Measurements from ENCODE around the gene COG2.

Gene COG2

GRCh38 chr1:230661976-230662375 lies 19.7 kb downstream of the COG2 start:
- no peak overlapping the region for H3K4me3 ChIP-seq (ENCODE audit: low read depth, low read length)
- no peak for DNase-seq (ENCODE audit: low read depth)

DNA sequence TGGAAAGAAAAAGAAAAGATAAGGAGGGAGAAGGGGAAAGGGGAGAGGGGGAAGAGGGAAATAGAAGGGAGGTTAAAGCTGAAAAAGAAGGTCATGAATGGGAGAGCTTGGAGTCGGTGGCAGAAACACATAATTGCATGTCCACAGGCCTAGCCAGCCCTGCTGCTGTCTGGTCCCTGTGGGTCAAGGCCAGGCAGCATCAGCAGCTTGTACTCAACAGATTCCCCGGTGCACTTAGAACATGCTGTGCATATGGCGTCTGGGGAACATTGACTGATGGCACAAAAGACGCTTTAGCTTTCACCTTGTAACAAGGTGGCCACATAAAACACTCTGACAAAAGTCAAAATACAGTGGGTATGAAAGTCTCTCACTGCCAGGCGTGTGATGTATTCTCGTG lies 25.9 kb downstream of the COG2 start:
- no peak overlapping the region for H3K4me3 ChIP-seq (ENCODE audit: low read depth, low read length)
- DNase-seq (ENCODE audit: low read depth), result no peak

DNA sequence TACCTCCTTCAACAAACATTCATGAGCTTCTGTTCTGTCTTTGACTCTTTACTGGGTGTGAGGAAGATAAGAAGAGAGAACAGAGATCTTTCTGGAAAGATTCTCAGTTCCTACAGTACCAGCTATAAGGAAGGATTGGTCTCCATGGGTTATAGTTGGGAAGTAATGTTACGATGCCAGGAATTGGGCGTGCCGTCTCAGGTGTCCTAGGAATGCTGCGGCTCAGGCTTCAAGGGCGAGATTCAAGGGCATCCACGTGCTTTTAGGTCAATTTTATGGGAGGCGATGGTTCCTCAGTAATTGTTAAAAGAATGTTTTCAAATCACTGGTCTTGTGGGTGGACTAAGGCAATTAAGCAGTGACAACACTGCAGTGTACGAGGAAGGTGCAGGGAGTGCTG lies 27.3 kb downstream of the COG2 start:
- no peak overlapping the region for H3K4me3 ChIP-seq (ENCODE audit: low read depth, low read length)
- no peak for DNase-seq (ENCODE audit: low read depth)

- no peak for DNase-seq (ENCODE audit: low read depth)
- no peak overlapping the region for H3K4me3 ChIP-seq (ENCODE audit: low read depth, low read length)
Measured at GRCh38 chr1:230674581-230674980, 32.3 kb downstream of the COG2 start.

DNA sequence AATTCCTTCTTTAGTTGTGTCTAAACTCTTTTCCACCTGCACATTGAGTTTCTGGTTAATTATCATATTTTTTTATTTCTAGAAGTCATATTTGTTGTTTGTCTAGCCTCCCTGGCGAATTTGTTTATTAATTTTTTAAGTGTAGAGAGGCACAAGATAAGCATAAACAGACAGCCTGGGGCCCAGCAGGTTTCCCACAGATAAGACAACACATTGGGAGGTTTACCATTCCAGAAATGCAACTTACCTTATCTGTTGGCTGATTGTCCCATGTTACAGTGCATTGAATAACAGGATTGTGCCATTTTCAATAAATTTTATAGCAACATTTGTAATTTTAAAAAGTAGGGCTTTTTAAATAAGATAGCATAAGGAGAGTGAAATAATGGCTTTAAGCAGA lies 34.9 kb downstream of the COG2 start:
- no peak for DNase-seq (ENCODE audit: low read depth)
- H3K4me3 ChIP-seq (ENCODE audit: low read depth, low read length), result no peak overlapping the region

- no peak overlapping the region for H3K4me3 ChIP-seq (ENCODE audit: low read depth, low read length)
- DNase-seq (ENCODE audit: low read depth), result no peak
Measured at GRCh38 chr1:230679192-230679591, 36.9 kb downstream of the COG2 start.

DNA sequence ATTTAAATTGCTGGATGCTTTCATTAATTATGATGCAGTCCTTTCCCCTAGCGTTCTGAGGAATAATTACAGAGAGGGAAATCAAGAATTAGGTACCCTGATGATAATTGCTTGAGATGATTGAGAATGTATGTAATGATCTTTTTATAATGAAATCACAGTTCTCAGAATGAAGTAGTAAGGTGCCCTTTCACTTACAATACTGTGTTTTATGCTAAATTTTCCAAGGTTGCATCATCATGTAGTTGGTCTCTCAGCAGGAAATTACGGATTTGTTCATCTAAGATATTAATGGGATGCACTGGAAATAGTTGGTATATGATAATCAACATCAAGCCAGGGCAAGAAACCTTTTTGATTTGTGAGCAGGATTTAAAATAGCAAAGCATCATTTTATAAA lies 37.5 kb downstream of the COG2 start:
- H3K4me3 ChIP-seq (ENCODE audit: low read depth, low read length), result no peak overlapping the region
- no peak for DNase-seq (ENCODE audit: low read depth)

GRCh38 chr1:230680300-230681025 lies 38.2 kb downstream of the COG2 start:
- no peak for DNase-seq (ENCODE audit: low read depth)
- H3K4me3 ChIP-seq (ENCODE audit: low read depth, low read length), result no peak overlapping the region

- peak; percentile 84 for DNase-seq (ENCODE audit: low read depth)
- H3K4me3 ChIP-seq (ENCODE audit: low read depth, low read length), result no peak overlapping the region
Measured at GRCh38 chr1:230681599-230681998, 39.3 kb downstream of the COG2 start.

DNA sequence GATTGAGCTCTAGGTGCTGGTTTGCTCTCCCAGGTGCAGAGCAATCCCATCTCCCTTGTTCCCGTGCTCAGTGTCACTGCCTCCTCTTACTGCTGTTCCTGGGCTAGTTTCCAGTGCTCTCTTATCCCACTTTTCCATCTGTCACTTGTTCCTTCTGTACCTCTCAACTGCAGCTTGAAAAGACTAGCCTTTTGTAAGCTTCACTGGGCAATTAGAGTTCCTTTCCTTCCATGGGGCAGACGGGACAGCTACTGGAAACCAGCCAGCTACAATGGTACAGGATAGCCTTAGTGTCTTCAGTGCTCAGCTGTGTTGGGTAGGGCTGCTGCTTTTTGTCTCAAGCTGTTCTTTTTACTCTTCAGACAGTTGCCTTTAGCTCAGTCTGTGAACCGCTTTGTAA lies 40.0 kb downstream of the COG2 start:
- no peak for DNase-seq (ENCODE audit: low read depth)
- no peak overlapping the region for H3K4me3 ChIP-seq (ENCODE audit: low read depth, low read length)

DNA sequence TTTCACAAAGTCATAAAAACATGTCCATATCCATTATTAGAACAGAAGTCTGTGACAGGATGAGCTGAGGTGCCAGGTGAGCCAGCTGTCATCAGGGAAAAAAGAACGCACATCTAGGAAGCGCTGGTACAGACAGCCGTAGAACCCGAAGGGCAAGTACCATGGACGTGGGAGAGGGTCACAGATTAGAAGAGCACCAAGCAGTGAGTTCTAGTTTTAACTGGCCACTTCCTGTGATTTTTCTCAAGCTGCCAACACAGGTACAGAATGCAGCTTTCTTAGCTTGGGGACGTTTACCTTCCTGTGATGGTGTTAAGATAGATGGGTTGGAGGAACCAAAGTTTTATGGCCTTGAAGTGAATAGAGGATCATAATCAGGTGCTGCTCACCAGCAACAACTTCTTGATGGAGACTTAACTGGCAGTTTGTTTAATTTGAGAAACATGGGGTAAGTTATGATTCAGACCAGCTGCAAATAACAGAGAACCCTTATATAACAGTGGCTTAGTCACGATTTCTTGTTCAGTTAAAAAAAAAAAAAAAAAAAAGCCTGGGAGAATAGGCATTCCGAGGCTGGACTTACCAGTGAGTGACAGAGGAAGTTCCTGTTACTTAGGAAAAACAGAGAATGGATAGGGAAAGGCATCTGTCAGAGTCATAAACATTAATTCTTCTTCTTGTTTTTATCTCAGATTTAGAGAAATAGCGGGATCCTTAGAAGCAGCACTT lies 40.8 kb downstream of the COG2 start:
- H3K4me3 ChIP-seq (ENCODE audit: low read depth, low read length), result no peak overlapping the region
- no peak for DNase-seq (ENCODE audit: low read depth)

DNA sequence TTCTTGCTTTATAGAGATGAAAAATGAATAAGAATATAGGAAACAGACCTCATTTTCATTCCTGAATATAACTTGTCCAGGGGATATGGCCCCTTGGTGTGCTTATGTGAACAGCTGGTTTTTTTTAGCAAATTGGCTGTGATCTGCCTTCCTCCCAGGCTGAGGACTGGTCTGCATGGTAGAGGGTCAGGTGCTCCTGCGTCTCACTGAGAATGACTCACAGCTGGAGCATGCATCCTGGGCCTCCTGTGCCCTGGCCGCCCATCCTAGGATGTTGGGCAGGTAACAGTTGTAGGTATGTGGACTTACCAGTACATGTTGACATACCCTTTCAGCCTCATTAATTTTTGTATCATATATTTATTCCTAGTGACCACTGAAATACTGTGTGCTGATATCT lies 41.9 kb downstream of the COG2 start:
- H3K4me3 ChIP-seq (ENCODE audit: low read depth, low read length), result no peak overlapping the region
- DNase-seq (ENCODE audit: low read depth), result no peak

DNA sequence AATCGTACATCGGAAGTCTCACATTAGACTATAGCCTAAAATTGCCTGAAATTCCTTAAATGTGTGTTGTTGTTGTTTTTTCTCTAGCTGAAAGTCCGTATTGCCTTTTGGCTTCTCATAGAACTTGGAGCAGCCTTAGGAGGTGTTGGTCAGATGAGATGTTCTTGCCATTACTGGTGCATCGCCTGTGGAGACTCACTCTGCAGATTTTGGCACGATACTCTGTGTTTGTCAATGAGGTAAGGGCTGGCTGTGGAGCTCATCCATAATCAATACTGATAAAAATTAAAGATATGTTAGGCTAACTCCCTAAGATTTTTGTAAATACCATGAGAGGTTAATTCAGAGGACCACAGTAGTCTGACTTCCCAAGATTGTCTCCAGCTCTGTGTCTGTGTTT lies 42.7 kb downstream of the COG2 start:
- no peak for DNase-seq (ENCODE audit: low read depth)
- no peak overlapping the region for H3K4me3 ChIP-seq (ENCODE audit: low read depth, low read length)

GRCh38 chr1:230686747-230687146 lies 44.5 kb downstream of the COG2 start:
- no peak for DNase-seq (ENCODE audit: low read depth)
- H3K4me3 ChIP-seq (ENCODE audit: low read depth, low read length), result no peak overlapping the region

GRCh38 chr1:230690101-230690500 lies 47.8 kb downstream of the COG2 start:
- H3K4me3 ChIP-seq (ENCODE audit: low read depth, low read length), result no peak overlapping the region
- no peak for DNase-seq (ENCODE audit: low read depth)

DNA sequence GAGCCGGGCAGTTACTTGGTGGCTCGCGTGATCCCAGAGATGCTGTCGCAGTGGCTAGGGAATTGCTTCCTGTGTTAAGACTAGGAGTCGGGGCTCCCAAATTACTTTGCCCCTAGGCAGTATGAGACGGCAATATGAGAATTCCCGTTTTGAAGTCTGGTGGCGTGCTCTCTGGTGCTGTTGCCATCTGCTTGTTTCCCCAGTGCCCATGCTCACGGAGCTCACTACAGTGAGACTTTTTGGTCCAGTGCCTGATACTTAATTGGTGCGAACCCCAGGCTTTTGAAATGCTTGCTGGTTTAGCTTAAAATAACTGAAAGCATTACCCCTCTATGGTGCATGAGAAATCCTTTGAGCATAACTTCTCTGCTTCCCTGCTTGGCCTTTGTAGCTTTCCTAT lies 49.3 kb downstream of the COG2 start:
- no peak for DNase-seq (ENCODE audit: low read depth)
- no peak overlapping the region for H3K4me3 ChIP-seq (ENCODE audit: low read depth, low read length)

GRCh38 chr1:230693221-230693620 lies 50.9 kb downstream of the COG2 start:
- H3K4me3 ChIP-seq (ENCODE audit: low read depth, low read length), result no peak overlapping the region
- DNase-seq (ENCODE audit: low read depth), result no peak

GRCh38 chr1:230693777-230694176 lies 51.5 kb downstream of the COG2 start:
- H3K4me3 ChIP-seq (ENCODE audit: low read depth, low read length), result no peak overlapping the region
- no peak for DNase-seq (ENCODE audit: low read depth)

- no peak for DNase-seq (ENCODE audit: low read depth)
- H3K4me3 ChIP-seq (ENCODE audit: low read depth, low read length), result no peak overlapping the region
Measured at GRCh38 chr1:230694464-230694863, 52.2 kb downstream of the COG2 start.

- no peak for DNase-seq (ENCODE audit: low read depth)
Measured at GRCh38 chr1:230694991-230695390, 52.7 kb downstream of the COG2 start.

DNA sequence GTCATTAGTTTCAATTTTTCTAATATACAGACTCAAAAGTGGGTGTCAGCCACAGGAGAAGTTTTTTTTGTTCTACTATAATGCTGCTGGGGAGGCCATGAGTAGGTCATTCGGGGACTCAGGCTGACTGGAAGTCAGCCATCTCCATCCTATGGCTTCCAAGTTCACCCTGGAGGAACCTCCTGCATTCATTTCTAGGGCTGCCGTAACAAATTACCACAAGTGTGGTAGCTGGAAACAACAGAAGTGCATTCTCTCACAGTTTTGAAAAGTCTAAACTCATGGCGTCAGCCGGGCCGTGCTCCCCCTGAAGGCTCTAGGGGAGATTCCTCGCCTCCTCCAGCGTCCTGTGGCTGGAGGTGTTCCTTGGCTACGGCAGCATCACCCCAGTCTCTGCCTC lies 53.9 kb downstream of the COG2 start:
- H3K4me3 ChIP-seq (ENCODE audit: low read depth, low read length), result no peak overlapping the region
- no peak for DNase-seq (ENCODE audit: low read depth)

More at GRCh38 chr1:230694991-230695390, 52.7 kb downstream of the COG2 start:
- no peak overlapping the region for H3K4me3 ChIP-seq (ENCODE audit: low read depth, low read length)

All from skeletal muscle cell (primary cell).